ENCODE results near the gene AFF3. TPM values are rescaled to one million over a fixed set of nuclear protein-coding genes. Genes with fewer than 3 reads are reported as not detected.

The AFF3 gene
- total RNA-seq, 1 experiment from 2014 or later, result 0.61 TPM

- H3K4me1 ChIP-seq (ENCODE audit: control insufficient read depth in 1 of 2, insufficient read depth in 2 of 2, low read length in 2 of 2), result no peaks in the 10 kb centered on the region
- TF ChIP-seq SIN3A (IDR thresholded peaks at IDR 0.05; ENCODE audit: low read depth), result no peak
- no peak for TF ChIP-seq ATF3 (IDR thresholded peaks at IDR 0.05)
- no peak for TF ChIP-seq FOSL1 (IDR thresholded peaks at IDR 0.05; ENCODE audit: low read depth)
- no peak for TF ChIP-seq TCF7L2 (IDR thresholded peaks at IDR 0.05; ENCODE audit: borderline replicate concordance, extremely low read depth, insufficient read depth, insufficient read length)
- no peak for TF ChIP-seq POLR2AphosphoS5 (IDR thresholded peaks at IDR 0.05; ENCODE audit: low read depth, low read length)
- no peak for TF ChIP-seq EGR1 (IDR thresholded peaks at IDR 0.05; ENCODE audit: low read depth)
- ChIA-PET RAD21 (ENCODE audit: low non-redundant PET in 1 of 2, low total read pairs in 2 of 2, uncharacterized antibody in 2 of 2, unreplicated experiment in 2 of 2) (no interaction called here), CTCF (interaction anchor here (0.5 to 1.4 kb wide), 2 partner anchors 9 to 13 kb away, joined by 3 read pairs; no protein-coding TSS in a partner anchor), POLR2A (no interaction called here)
- H3K4me2 ChIP-seq (ENCODE audit: low read length), result no peak overlapping the region
- no peaks in the 10 kb centered on the region for H3K9me3 ChIP-seq (ENCODE audit: control insufficient read depth in 1 of 2, insufficient read depth in 1 of 2, low read depth in 1 of 2, low read length in 2 of 2)
- H3K9ac ChIP-seq (ENCODE audit: low read length), result no peak overlapping the region
- H2AFZ ChIP-seq (ENCODE audit: low read depth, low read length, poor library complexity, severe bottlenecking), result no peak overlapping the region
- H4K20me1 ChIP-seq (ENCODE audit: insufficient read depth), result no peaks in the 10 kb centered on the region
- H3K27me3 ChIP-seq (ENCODE audit: insufficient read depth, low read length), result peaks cover 28% of the 10 kb centered on the region
- H3K4me3 ChIP-seq (replicated peaks in 1 of 2; ENCODE audit: low read depth in 1 of 2, low read length in 2 of 2), result no peak overlapping the region
- ATAC-seq (no peak), DNase-seq (ENCODE audit: low read depth, low spot score) (no peak)
- no peaks in the 10 kb centered on the region for H3K79me2 ChIP-seq (ENCODE audit: insufficient read depth, low read length)
- H3K9me2 ChIP-seq (ENCODE audit: insufficient read depth), result no peaks in the 10 kb centered on the region
- H3K36me3 ChIP-seq (ENCODE audit: control insufficient read depth in 1 of 2, insufficient read depth in 2 of 2, low read length in 2 of 2), result no peaks in the 10 kb centered on the region
- intact Hi-C loops (cut with micrococcal nuclease), result no loop called here
- no peak overlapping the region for H3K27ac ChIP-seq (ENCODE audit: low read depth, low read length)
- no TSS peak for BruUV-seq (replicated peaks)
Measured at GRCh38 chr2:99572373-99573164, 569.8 kb downstream of the AFF3 start.

GRCh38 chr2:99571954-99572353 lies 570.4 kb downstream of the AFF3 start:
- no peak for ATAC-seq
- Histone ChIP-seq H2AFZ (ENCODE audit: low read depth, low read length, poor library complexity, severe bottlenecking) (no peak overlapping the region), H3K4me2 (ENCODE audit: low read length) (no peak overlapping the region), H3K36me3 (ENCODE audit: control insufficient read depth in 1 of 2, insufficient read depth in 2 of 2, low read length in 2 of 2) (no peaks in the 10 kb centered on the region), H3K27ac (ENCODE audit: low read depth, low read length) (no peak overlapping the region), H3K9me2 (ENCODE audit: insufficient read depth) (no peaks in the 10 kb centered on the region), H3K4me1 (ENCODE audit: control insufficient read depth in 1 of 2, insufficient read depth in 2 of 2, low read length in 2 of 2) (no peaks in the 10 kb centered on the region), H4K20me1 (ENCODE audit: insufficient read depth) (no peaks in the 10 kb centered on the region), H3K79me2 (ENCODE audit: insufficient read depth, low read length) (no peaks in the 10 kb centered on the region), H3K4me3 (replicated peaks in 1 of 2; ENCODE audit: low read depth in 1 of 2, low read length in 2 of 2) (no peak overlapping the region), H3K9me3 (ENCODE audit: control insufficient read depth in 1 of 2, insufficient read depth in 1 of 2, low read depth in 1 of 2, low read length in 2 of 2) (no peaks in the 10 kb centered on the region), H3K27me3 (ENCODE audit: insufficient read depth, low read length) (peaks cover 22% of the 10 kb centered on the region; the same call in 1 of the 2 replicates), H3K9ac (ENCODE audit: low read length) (no peak overlapping the region)
- POLR2A ChIA-PET, result no interaction called here
- no TSS peak for BruUV-seq (replicated peaks)
- no peak for DNase-seq (ENCODE audit: low read depth, low spot score)
- intact Hi-C loops (cut with micrococcal nuclease), result no loop called here
- CTCF ChIA-PET, result interaction anchor here (1.4 kb wide), 1 partner anchor 13 kb away, joined by 3 read pairs; no protein-coding TSS in a partner anchor
- RAD21 ChIA-PET (ENCODE audit: low non-redundant PET in 1 of 2, low total read pairs in 2 of 2, uncharacterized antibody in 2 of 2, unreplicated experiment in 2 of 2), result no interaction called here
- no peak for TF ChIP-seq TCF7L2 (IDR thresholded peaks at IDR 0.05; ENCODE audit: borderline replicate concordance, extremely low read depth, insufficient read depth, insufficient read length)
- no peak for TF ChIP-seq RAD21 (IDR thresholded peaks at IDR 0.05; ENCODE audit: low read depth)

All from HCT116 (cell line).